Measurements from ENCODE around the gene WEE2. TPM values are rescaled to one million over a fixed set of nuclear protein-coding genes. Genes with fewer than 3 reads are reported as not detected.

WEE2 gene
- total and polyA plus RNA-seq, 9 of the 15 experiments (the other 6 are each of a cell fraction or from before 2014, with no cell fraction given), result not detected

DNA sequence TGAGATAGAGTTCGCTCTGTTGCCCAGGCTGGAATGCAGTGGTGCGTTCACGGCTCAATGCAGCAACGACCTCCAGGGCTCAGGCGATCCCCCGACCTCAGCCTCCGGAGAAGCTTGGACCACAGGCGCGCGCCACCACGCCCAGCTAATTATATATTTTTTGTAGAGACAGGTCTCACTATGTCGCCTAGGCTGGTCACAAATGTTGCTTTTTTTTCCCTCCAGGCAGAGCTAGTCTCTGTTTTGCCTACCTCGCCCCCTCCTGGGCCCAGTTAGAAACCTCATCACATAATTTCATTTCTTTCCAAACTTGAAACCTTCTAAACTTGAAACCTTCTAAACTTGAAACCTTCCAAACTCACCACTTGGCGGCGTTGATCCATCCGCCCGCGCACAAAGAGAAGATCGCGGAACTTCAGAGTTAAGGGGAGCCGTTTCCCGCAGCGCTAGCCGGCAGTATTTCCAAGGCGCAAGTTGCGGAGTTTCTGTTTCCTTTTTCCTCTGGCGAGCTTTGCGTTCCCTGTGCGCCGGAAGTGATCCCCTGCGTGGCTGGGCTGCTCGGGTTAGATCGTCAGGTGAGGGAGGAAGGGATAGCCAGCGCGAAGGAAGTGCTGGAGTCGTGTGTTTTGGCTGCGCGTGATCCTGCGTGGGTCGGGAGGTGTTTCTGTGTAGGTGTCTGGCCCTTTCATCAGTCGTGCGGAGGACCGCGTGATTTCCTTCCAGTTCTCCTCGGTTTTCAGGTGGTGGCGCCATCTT, 29.9 kb downstream of the WEE2 start, which contains the start of gene SSBP1 (continued):
- TF ChIP-seq ILK (tag; IDR thresholded peaks at IDR 0.05; ENCODE audit: borderline replicate concordance, low read depth) (no peak), ZNF766 (CRISPR knock-in tag; conservative IDR thresholded peaks at IDR 0.05) (peak; percentile 94), POLR3A (IDR thresholded peaks at IDR 0.05; ENCODE audit: borderline replicate concordance, extremely low read depth, insufficient read depth, insufficient read length) (no peak), KDM4B (IDR thresholded peaks at IDR 0.05; ENCODE audit: borderline replicate concordance in 2 of 2, low read depth in 1 of 2) (peak in 1 of 2 experiments; percentile 98; a peak in 2 of 4 replicates), DMBX1 (CRISPR knock-in tag; IDR thresholded peaks at IDR 0.05; ENCODE audit: borderline replicate concordance) (peak; percentile 79), RBM25 (IDR thresholded peaks at IDR 0.05; ENCODE audit: low read depth, low read length, severe bottlenecking) (peak; percentile 65), HOXB6 (CRISPR knock-in tag; IDR thresholded peaks at IDR 0.05; ENCODE audit: borderline replicate concordance) (0 out of 2 replicates have a peak, but pooled peaks have one; percentile 48), SIX5 (IDR thresholded peaks at IDR 0.05; ENCODE audit: borderline replicate concordance in 1 of 2, insufficient read depth in 1 of 2, low read depth in 1 of 2, low read length in 2 of 2) (peak; percentile 74; a peak in 3 of 4 replicates), BRD9 (IDR thresholded peaks at IDR 0.05; ENCODE audit: low read depth, partially characterized antibody) (peak; percentile 92), PPARD (CRISPR knock-in tag; IDR thresholded peaks at IDR 0.05) (no peak), RFX1 (IDR thresholded peaks at IDR 0.05) (no peak), STAT5B (CRISPR knock-in tag; IDR thresholded peaks at IDR 0.05) (no peak), SMARCA5 (IDR thresholded peaks at IDR 0.05) (peak; percentile 77), TEAD1 (CRISPR knock-in tag; IDR thresholded peaks at IDR 0.05) (peak in 1 of 2 experiments; percentile 82; a peak in 1 of 4 replicates), TOE1 (IDR thresholded peaks at IDR 0.05; ENCODE audit: borderline replicate concordance) (peak; percentile 97), TOE1 (CRISPR knock-in tag; IDR thresholded peaks at IDR 0.05; ENCODE audit: borderline replicate concordance, low read depth) (no peak; the same call in 1 of the 2 replicates), PHF20 (IDR thresholded peaks at IDR 0.05; ENCODE audit: partially characterized antibody) (peak; percentile 100), SMAD4 (CRISPR knock-in tag; conservative IDR thresholded peaks at IDR 0.05) (peak; percentile 75), ZNF408 (CRISPR knock-in tag; IDR thresholded peaks at IDR 0.05; ENCODE audit: low read depth) (no peak), BCOR (IDR thresholded peaks at IDR 0.05) (peak; percentile 71), FOXA3 (CRISPR knock-in tag; conservative IDR thresholded peaks at IDR 0.05 in 1 of 2, IDR thresholded peaks at IDR 0.05 in 1 of 2) (peak in 1 of 2 experiments; percentile 38; a peak in 1 of 4 replicates), POLR2AphosphoS5 (IDR thresholded peaks at IDR 0.05; ENCODE audit: control insufficient read depth, insufficient read depth, low read depth, low read length) (peak; percentile 99), ELF4 (CRISPR knock-in tag; IDR thresholded peaks at IDR 0.05) (peak; percentile 97; the same call in 1 of the 2 replicates)
- TF ChIP-seq, protein P1, sequence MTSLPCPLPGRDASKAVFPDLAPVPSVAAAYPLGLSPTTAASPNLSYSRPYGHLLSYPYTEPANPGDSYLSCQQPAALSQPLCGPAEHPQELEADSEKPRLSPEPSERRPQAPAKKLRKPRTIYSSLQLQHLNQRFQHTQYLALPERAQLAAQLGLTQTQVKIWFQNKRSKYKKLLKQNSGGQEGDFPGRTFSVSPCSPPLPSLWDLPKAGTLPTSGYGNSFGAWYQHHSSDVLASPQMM (CRISPR knock-in tag; IDR thresholded peaks at IDR 0.05), result no peak
- TF ChIP-seq, protein P2, sequence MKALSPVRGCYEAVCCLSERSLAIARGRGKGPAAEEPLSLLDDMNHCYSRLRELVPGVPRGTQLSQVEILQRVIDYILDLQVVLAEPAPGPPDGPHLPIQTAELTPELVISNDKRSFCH (CRISPR knock-in tag; IDR thresholded peaks at IDR 0.05), result no peak
- TF ChIP-seq, protein P2 (tag; IDR thresholded peaks at IDR 0.05), result peak; percentile 91

All from K562 (cell line).